Trophoblast cell (in vitro differentiated cells and primary cell): ENCODE measurements around the gene FAM221B.

Experiments used
- DNase-seq, 2 donors: peaks; one replicate each; pipeline ENCODE4 v3.0.0-alpha.2; 2016
- H2AFZ ChIP-seq: 2 replicates; pipeline ENCODE4 v1.6.1; 2013; ENCODE audit warnings: low read length, moderate library complexity, mild to moderate bottlenecking; ENCODE audit not compliant: insufficient read depth, poor library complexity
- H2AK5ac ChIP-seq: 2 replicates; pipeline ENCODE4 v1.6.1; 2013; ENCODE audit warnings: mild to moderate bottlenecking, low read length
- H2BK120ac ChIP-seq: 2 replicates; pipeline ENCODE4 v1.6.1; 2013; ENCODE audit warnings: low read length, mild to moderate bottlenecking, moderate library complexity; ENCODE audit not compliant: insufficient read depth, poor library complexity
- H2BK12ac ChIP-seq: 2 replicates; pipeline ENCODE4 v1.6.1; 2013; ENCODE audit warnings: mild to moderate bottlenecking, low read length, moderate library complexity
- H2BK5ac ChIP-seq: 2 replicates; pipeline ENCODE4 v1.6.1; 2013; ENCODE audit warnings: low read length, low read depth, moderate library complexity, mild to moderate bottlenecking; ENCODE audit not compliant: poor library complexity
- H3K14ac ChIP-seq: 2 replicates; pipeline ENCODE4 v1.6.1; 2013; ENCODE audit warnings: mild to moderate bottlenecking, low read length
- H3K18ac ChIP-seq: 2 replicates; pipeline ENCODE4 v1.6.1; 2013; ENCODE audit warnings: mild to moderate bottlenecking, low read length
- H3K23ac ChIP-seq: 2 replicates; pipeline ENCODE4 v1.6.1; 2013; ENCODE audit warnings: low read length
- H3K27ac ChIP-seq: 2 replicates; pipeline ENCODE4 v1.5.1; 2013; ENCODE audit warnings: low read depth, mild to moderate bottlenecking, inconsistent platforms, low read length, moderate library complexity
- H3K27me3 ChIP-seq: 2 replicates; pipeline ENCODE4 v1.6.1; 2013; ENCODE audit warnings: inconsistent platforms, mild to moderate bottlenecking, low read length, moderate library complexity; ENCODE audit not compliant: insufficient read depth
- H3K36me3 ChIP-seq, 2 experiments: 1 replicate in 1 of 2; 2 replicates in 1 of 2; pipeline ENCODE4 v1.6.1; 2013; ENCODE audit warnings: low read length in 2 of 2, mild to moderate bottlenecking in 2 of 2, moderate library complexity in 1 of 2; ENCODE audit not compliant: insufficient read depth in 2 of 2, control insufficient read depth in 1 of 2
- H3K4ac ChIP-seq: 2 replicates; pipeline ENCODE4 v1.6.1; 2013; ENCODE audit warnings: low read depth, mild to moderate bottlenecking, low read length, moderate library complexity
- H3K4me1 ChIP-seq, 2 experiments: 1 replicate in 1 of 2; 2 replicates in 1 of 2; pipeline ENCODE4 v1.6.1; 2013; ENCODE audit warnings: low read length in 2 of 2, mild to moderate bottlenecking in 2 of 2, moderate library complexity in 1 of 2; ENCODE audit not compliant: insufficient read depth in 2 of 2, control insufficient read depth in 1 of 2
- H3K4me2 ChIP-seq: 2 replicates; pipeline ENCODE4 v1.6.1; 2013; ENCODE audit warnings: inconsistent platforms, mild to moderate bottlenecking, low read length, moderate library complexity
- H3K4me3 ChIP-seq: 2 replicates; pipeline ENCODE4 v1.5.1; 2013; ENCODE audit warnings: mild to moderate bottlenecking, low read depth, low read length, inconsistent platforms
- H3K79me1 ChIP-seq: one replicate; pipeline ENCODE4 v1.6.1; 2013; ENCODE audit warnings: low read length
- H3K79me2 ChIP-seq: 2 replicates; pipeline ENCODE4 v1.6.1; 2013; ENCODE audit warnings: low read length, mild to moderate bottlenecking; ENCODE audit not compliant: control insufficient read depth, insufficient read depth, poor library complexity
- H3K9ac ChIP-seq: 2 replicates; pipeline ENCODE4 v1.6.1; 2013; ENCODE audit warnings: mild to moderate bottlenecking, low read length
- H3K9me3 ChIP-seq: 2 replicates; pipeline ENCODE4 v1.6.1; 2013; ENCODE audit warnings: low read depth, mild to moderate bottlenecking, control low read depth, inconsistent platforms, low read length; ENCODE audit not compliant: insufficient read depth
- H4K12ac ChIP-seq: 2 replicates; pipeline ENCODE4 v1.6.1; 2013; ENCODE audit warnings: low read depth, mild to moderate bottlenecking, low read length, moderate library complexity
- H4K8ac ChIP-seq: 2 replicates; pipeline ENCODE4 v1.6.1; 2013; ENCODE audit warnings: low read depth, mild to moderate bottlenecking, low read length, moderate library complexity
- H4K91ac ChIP-seq: one replicate; pipeline ENCODE4 v1.6.1; 2013; ENCODE audit warnings: low read depth, mild to moderate bottlenecking, low read length, moderate library complexity
- WGBS: extraction: QIAGEN DNeasy Blood & Tissue Kit; methylation state at CpG from one replicate; pipeline ENCODE4 v1.1.7; 2013; ENCODE audit warnings: missing lambda C conversion rate; ENCODE audit not compliant: insufficient read length, insufficient coverage; ENCODE audit errors: extremely low coverage; 5-methylcytosine and 5-hydroxymethylcytosine counted together

FAM221B gene

GRCh38 chr9:35812025-35812602 is 16.4 kb downstream of the FAM221B start, which contains the start of gene SPAG8:
Gene SPAG8, minus strand, starts transcription at chr9:35812262. Its CDS starts 115 bp downstream, at chr9:35812147.
- WGBS = no CpG with 5 or more reads among the region's 28 CpGs
- Histone ChIP-seq H3K36me3 (peaks cover 2% of the 10 kb centered on the region in 2 experiments), H2BK12ac (peak within 1 kb of the TSS; percentile 19), H3K18ac (no peak within 1 kb of the TSS), H3K9me3 (no peaks in the 10 kb centered on the region), H3K9ac (no peak within 1 kb of the TSS), H4K91ac (peak within 1 kb of the TSS; percentile 53), H4K12ac (peak within 1 kb of the TSS; percentile 19), H2AFZ (peak within 1 kb of the TSS; percentile 57), H3K4me3 (peak within 1 kb of the TSS; percentile 57), H3K23ac (no peak within 1 kb of the TSS), H3K79me2 (peaks cover 3% of the 10 kb centered on the region), H3K4me2 (peak within 1 kb of the TSS; percentile 84), H3K4ac (no peak within 1 kb of the TSS), H3K14ac (peak within 1 kb of the TSS; percentile 27), H4K8ac (peak within 1 kb of the TSS; percentile 82), H3K27me3 (no peaks in the 10 kb centered on the region), H2BK120ac (no peak within 1 kb of the TSS), H2AK5ac (no peak within 1 kb of the TSS), H3K79me1 (peaks cover 8% of the 10 kb centered on the region), H2BK5ac (no peak within 1 kb of the TSS), H3K27ac (no peak within 1 kb of the TSS), H3K4me1 (peaks cover 8 to 12% of the 10 kb centered on the region in 2 experiments)
- DNase-seq = peak; percentile 86 to 94

GRCh38 chr9:35811381-35812024 is 17.0 kb downstream of the FAM221B start:
- peaks cover 3% of the 10 kb centered on the region for H3K79me2 ChIP-seq
- H2AFZ ChIP-seq = peak overlapping the region; percentile 42
- no peak overlapping the region for H3K27ac ChIP-seq
- no peak overlapping the region for H2BK12ac ChIP-seq
- DNase-seq = no peak
- H3K9me3 ChIP-seq = no peaks in the 10 kb centered on the region
- H4K8ac ChIP-seq = no peak overlapping the region
- H3K23ac ChIP-seq = no peak overlapping the region
- no peak overlapping the region for H2BK120ac ChIP-seq
- no CpG with 5 or more reads among the region's 12 CpGs for WGBS
- no peak overlapping the region for H4K91ac ChIP-seq
- H3K4ac ChIP-seq = no peak overlapping the region
- H2AK5ac ChIP-seq = no peak overlapping the region
- H3K4me1 ChIP-seq = peaks cover 8 to 12% of the 10 kb centered on the region in 2 experiments
- H3K79me1 ChIP-seq = peaks cover 8% of the 10 kb centered on the region
- no peak overlapping the region for H3K9ac ChIP-seq
- H4K12ac ChIP-seq = no peak overlapping the region
- H2BK5ac ChIP-seq = no peak overlapping the region
- H3K27me3 ChIP-seq = no peaks in the 10 kb centered on the region
- H3K14ac ChIP-seq = no peak overlapping the region
- no peak overlapping the region for H3K18ac ChIP-seq
- H3K4me3 ChIP-seq = peak overlapping the region; percentile 57
- H3K4me2 ChIP-seq = peak overlapping the region; percentile 84
- H3K36me3 ChIP-seq = peaks cover 5 to 6% of the 10 kb centered on the region in 2 experiments

- WGBS = no CpG with 5 or more reads among the region's 7 CpGs
- no peak overlapping the region for H3K4me2 ChIP-seq
- H2BK12ac ChIP-seq = no peak overlapping the region
- H4K91ac ChIP-seq = no peak overlapping the region
- no peak overlapping the region for H2BK5ac ChIP-seq
- DNase-seq = no peak
- H4K12ac ChIP-seq = no peak overlapping the region
- H3K79me2 ChIP-seq = peaks cover 3% of the 10 kb centered on the region
- peaks cover 8 to 12% of the 10 kb centered on the region in 2 experiments for H3K4me1 ChIP-seq
- peaks cover 13 to 18% of the 10 kb centered on the region in 2 experiments for H3K36me3 ChIP-seq
- no peak overlapping the region for H3K9ac ChIP-seq
- H3K9me3 ChIP-seq = no peaks in the 10 kb centered on the region
- H3K4ac ChIP-seq = no peak overlapping the region
- no peak overlapping the region for H3K27ac ChIP-seq
- no peak overlapping the region for H2AFZ ChIP-seq
- no peak overlapping the region for H3K23ac ChIP-seq
- H2BK120ac ChIP-seq = no peak overlapping the region
- no peak overlapping the region for H3K4me3 ChIP-seq
- H3K79me1 ChIP-seq = peaks cover 6% of the 10 kb centered on the region
- no peak overlapping the region for H3K18ac ChIP-seq
- H3K27me3 ChIP-seq = no peaks in the 10 kb centered on the region
- H2AK5ac ChIP-seq = no peak overlapping the region
- H3K14ac ChIP-seq = no peak overlapping the region
- no peak overlapping the region for H4K8ac ChIP-seq
Observed at GRCh38 chr9:35810122-35810521, 18.4 kb downstream of the FAM221B start.

- Histone ChIP-seq H4K91ac (no peak overlapping the region), H3K79me1 (peaks cover 2% of the 10 kb centered on the region), H4K8ac (no peak overlapping the region), H2AFZ (no peak overlapping the region), H3K79me2 (no peaks in the 10 kb centered on the region), H2BK120ac (no peak overlapping the region), H3K9me3 (no peaks in the 10 kb centered on the region), H3K9ac (no peak overlapping the region), H3K4me3 (no peak overlapping the region), H3K27me3 (no peaks in the 10 kb centered on the region), H3K23ac (no peak overlapping the region), H2BK5ac (no peak overlapping the region), H3K4me2 (no peak overlapping the region), H3K4ac (no peak overlapping the region), H3K36me3 (peaks cover 13 to 18% of the 10 kb centered on the region in 2 experiments), H3K4me1 (peaks cover 4 to 8% of the 10 kb centered on the region in 2 experiments), H2AK5ac (no peak overlapping the region), H4K12ac (no peak overlapping the region), H3K27ac (no peak overlapping the region), H2BK12ac (no peak overlapping the region), H3K18ac (no peak overlapping the region), H3K14ac (no peak overlapping the region)
- WGBS = no CpG with 5 or more reads among the region's 9 CpGs
- no peak for DNase-seq
Observed at GRCh38 chr9:35808433-35808832, 20.1 kb downstream of the FAM221B start.
